Peyer's patch (tissue), 4 donors: ENCODE measurements around the gene SLC22A16.

Experiments
- CTCF ChIP-seq, 6 experiments: fragments of 450-650 bp in 4 of 6; fragments of 200-600 bp in 2 of 6; sonication (generic) in 1 of 6; IDR thresholded peaks; one replicate each; pipeline ENCODE4 v1.5.1; 2017 to 2019; ENCODE audit warnings: antibody characterized with exemption in 6 of 6, mild to moderate bottlenecking in 3 of 6, moderate library complexity in 1 of 6
- POLR2A ChIP-seq, 2 donors: fragments of 450-650 bp; IDR thresholded peaks; one replicate each; pipeline ENCODE4 v1.5.1; 2017; ENCODE audit warnings: antibody characterized with exemption in 2 of 2, mild to moderate bottlenecking in 2 of 2, moderate library complexity in 2 of 2

GRCh38 chr6:110467566-110468140 lies 8.8 kb downstream of the SLC22A16 start:
- TF ChIP-seq CTCF (IDR thresholded peaks at IDR 0.05) (no peak), POLR2A (IDR thresholded peaks at IDR 0.05) (no peak)
